Endothelial cell (in vitro differentiated cells): ENCODE results near the gene TRIM65. TPM values are rescaled to one million over a fixed set of nuclear protein-coding genes. Genes with fewer than 3 reads are reported as not detected.
A peak's percentile ranks its signal among the peaks of the same experiment; 100 is the strongest.

Experiments used
- DNase-seq: peaks from one replicate; pipeline ENCODE4 v3.0.0; 2021; ENCODE audit warnings: low spot score
- H3K27ac Mint-ChIP-seq: one replicate; pipeline ENCODE4 v1.8.0; 2021; ENCODE audit warnings: mixed read lengths, inconsistent platforms; ENCODE audit not compliant: unreplicated experiment
- H3K27me3 Mint-ChIP-seq: one replicate; pipeline ENCODE4 v1.8.0; 2021; ENCODE audit warnings: mild to moderate bottlenecking, moderate library complexity, mixed read lengths, inconsistent platforms; ENCODE audit not compliant: unreplicated experiment
- H3K36me3 Mint-ChIP-seq: one replicate; pipeline ENCODE4 v1.8.0; 2021; ENCODE audit warnings: mild to moderate bottlenecking, low read depth, mixed read lengths, inconsistent platforms; ENCODE audit not compliant: unreplicated experiment
- H3K4me1 Mint-ChIP-seq: one replicate; pipeline ENCODE4 v1.8.0; 2021; ENCODE audit warnings: mild to moderate bottlenecking, mixed read lengths, inconsistent platforms; ENCODE audit not compliant: unreplicated experiment
- H3K4me3 Mint-ChIP-seq: one replicate; pipeline ENCODE4 v1.8.0; 2021; ENCODE audit warnings: mild to moderate bottlenecking, mixed read lengths, inconsistent platforms; ENCODE audit not compliant: unreplicated experiment
- H3K9me3 Mint-ChIP-seq: one replicate; pipeline ENCODE4 v1.8.0; 2021; ENCODE audit warnings: mixed read lengths, inconsistent platforms; ENCODE audit not compliant: unreplicated experiment
- total RNA-seq: library from RNA; stranded (reverse); fragmentation: NEBNext Ultra II Directional; extraction: Animal tissue kit (Norgen Biotek cat#: 25700); gene quantifications from one replicate; pipeline ENCODE4 v1.2.1, GENCODE V29; 2021; ENCODE audit not compliant: unreplicated experiment
- TF ChIP-seq, protein P1 (sequence below): fragments of 200-600 bp; sonication (generic); IDR thresholded peaks from one replicate; pipeline ENCODE4 v1.5.0; 2021; ENCODE audit warnings: antibody characterized with exemption; ENCODE audit not compliant: unreplicated experiment

Gene TRIM65
- total RNA-seq, 1 donor from 2014 or later, result 14.1 TPM

DNA sequence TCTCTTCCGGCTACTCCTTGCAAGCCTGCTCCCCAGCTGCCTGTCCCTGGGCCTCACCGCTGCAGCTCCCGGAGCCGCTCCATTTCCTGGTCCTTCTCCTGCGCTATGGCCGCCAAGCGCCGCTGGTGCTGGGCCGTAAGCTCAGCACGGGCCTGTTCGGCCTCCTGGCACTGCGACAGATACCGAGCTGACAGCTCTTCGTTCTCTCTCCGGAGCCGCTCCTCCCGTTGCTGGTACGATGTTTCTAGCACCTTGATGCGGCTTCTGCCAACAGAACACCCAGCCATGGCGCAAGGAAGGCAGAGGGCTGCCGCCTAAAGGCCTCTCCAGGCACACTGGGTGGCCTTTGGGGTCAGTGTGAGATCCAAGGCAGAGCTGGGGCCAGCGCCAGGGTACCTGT is 22.9 kb upstream of the TRIM65 start:
- TF ChIP-seq, protein P1, sequence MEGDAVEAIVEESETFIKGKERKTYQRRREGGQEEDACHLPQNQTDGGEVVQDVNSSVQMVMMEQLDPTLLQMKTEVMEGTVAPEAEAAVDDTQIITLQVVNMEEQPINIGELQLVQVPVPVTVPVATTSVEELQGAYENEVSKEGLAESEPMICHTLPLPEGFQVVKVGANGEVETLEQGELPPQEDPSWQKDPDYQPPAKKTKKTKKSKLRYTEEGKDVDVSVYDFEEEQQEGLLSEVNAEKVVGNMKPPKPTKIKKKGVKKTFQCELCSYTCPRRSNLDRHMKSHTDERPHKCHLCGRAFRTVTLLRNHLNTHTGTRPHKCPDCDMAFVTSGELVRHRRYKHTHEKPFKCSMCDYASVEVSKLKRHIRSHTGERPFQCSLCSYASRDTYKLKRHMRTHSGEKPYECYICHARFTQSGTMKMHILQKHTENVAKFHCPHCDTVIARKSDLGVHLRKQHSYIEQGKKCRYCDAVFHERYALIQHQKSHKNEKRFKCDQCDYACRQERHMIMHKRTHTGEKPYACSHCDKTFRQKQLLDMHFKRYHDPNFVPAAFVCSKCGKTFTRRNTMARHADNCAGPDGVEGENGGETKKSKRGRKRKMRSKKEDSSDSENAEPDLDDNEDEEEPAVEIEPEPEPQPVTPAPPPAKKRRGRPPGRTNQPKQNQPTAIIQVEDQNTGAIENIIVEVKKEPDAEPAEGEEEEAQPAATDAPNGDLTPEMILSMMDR, result no peak
- Mint-ChIP-seq H3K4me3 (no peak overlapping the region), H3K36me3 (peaks cover 4% of the 10 kb centered on the region), H3K27ac (no peak overlapping the region), H3K27me3 (peaks cover 6% of the 10 kb centered on the region), H3K9me3 (no peaks in the 10 kb centered on the region), H3K4me1 (peaks cover 3% of the 10 kb centered on the region)
- no peak for DNase-seq

DNA sequence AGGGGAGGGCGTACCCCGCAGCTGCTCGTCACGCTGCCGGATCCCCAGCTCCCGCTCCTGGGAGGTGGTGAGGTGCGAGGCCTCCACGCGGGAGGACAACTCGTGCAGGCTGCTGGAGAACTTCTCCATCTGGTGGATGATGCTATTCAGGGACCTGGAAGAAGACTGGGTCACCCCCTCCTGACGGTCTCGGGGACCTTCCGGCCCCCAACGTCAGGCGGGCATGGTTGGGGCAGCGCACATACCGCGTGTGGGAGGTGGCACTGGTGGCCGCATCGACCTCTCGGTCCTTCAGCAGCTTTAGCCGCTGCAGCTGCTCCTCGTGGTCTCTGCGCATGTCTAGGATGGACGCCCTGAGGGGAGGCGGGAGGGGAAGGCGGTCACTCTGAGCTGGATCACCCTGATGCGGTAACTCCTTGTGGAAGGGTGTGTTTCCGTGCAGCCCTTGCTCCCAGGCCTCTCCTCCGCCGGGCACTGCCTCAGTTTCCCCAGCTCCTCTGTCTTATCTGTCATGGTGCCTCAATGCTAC is 21.2 kb upstream of the TRIM65 start:
- Mint-ChIP-seq H3K4me3 (no peak overlapping the region), H3K9me3 (no peaks in the 10 kb centered on the region), H3K27ac (no peak overlapping the region), H3K36me3 (peaks cover 4% of the 10 kb centered on the region), H3K27me3 (peaks cover 6% of the 10 kb centered on the region), H3K4me1 (peaks cover 3% of the 10 kb centered on the region)
- DNase-seq, result no peak
- TF ChIP-seq, protein P1, result no peak

DNA sequence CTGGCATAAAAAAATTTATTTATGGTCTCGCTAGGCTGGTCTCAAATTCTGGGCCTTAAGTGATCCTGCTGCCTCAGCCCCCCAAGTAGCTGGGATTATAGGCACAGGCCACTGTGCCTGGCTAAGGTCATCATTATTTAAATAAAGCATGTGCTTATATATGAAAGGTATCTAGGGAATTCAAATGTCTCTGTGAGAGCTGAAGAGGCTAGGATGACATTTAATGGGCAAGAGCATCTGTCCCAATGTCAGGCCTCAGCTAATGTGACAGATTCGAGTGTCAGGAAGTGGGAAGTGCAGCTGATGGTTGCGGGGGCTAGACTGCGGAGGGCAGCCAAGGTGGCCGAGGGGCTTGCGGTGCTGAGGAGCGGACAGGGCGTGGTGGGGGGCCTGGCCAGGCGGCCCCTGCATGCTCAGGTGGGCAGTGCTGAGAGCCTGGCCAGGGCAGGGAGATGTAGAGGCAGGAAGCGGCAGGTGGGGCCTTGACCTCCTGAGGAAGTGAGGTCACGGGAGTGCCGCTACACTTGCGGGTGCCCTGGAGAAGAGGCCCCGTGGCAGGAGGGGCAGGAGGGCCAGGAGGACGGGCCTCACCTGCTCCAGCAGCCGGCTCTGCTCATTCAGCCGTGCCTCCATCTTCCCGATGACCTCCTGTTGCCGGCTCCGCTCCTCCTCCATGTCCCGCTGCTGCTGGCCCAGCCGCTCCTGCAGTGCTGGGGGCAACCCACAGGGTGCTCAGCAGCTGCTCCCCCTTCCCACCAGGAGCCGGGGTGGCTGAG is 20.6 kb upstream of the TRIM65 start:
- H3K27ac Mint-ChIP-seq, result no peak overlapping the region
- TF ChIP-seq, protein P1, result no peak
- H3K4me1 Mint-ChIP-seq, result peaks cover 3% of the 10 kb centered on the region
- peaks cover 6% of the 10 kb centered on the region for H3K27me3 Mint-ChIP-seq
- no peaks in the 10 kb centered on the region for H3K9me3 Mint-ChIP-seq
- DNase-seq, result no peak
- H3K4me3 Mint-ChIP-seq, result peak overlapping the region; percentile 66
- peaks cover 4% of the 10 kb centered on the region for H3K36me3 Mint-ChIP-seq

DNA sequence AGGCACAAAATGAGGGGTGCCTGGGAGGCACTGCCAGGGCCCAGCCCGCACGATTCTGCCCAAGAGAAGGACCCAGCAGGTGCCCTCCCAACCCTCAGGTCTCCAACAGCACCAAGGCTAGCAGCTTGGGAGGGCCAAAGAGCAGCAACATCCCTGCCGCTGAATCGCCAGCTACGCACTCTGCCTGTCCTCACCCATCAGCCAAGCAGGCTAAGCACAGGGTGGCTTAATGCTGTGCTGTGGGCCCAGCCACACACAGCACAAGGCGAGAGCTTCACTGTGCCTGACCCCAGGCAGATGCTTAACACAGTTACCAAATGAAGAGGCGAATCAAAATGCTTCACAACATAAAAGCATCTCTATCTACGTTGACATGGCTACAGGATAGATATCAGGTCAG is 18.5 kb upstream of the TRIM65 start:
- Mint-ChIP-seq H3K4me1 (peaks cover 3% of the 10 kb centered on the region), H3K27ac (no peak overlapping the region), H3K9me3 (no peaks in the 10 kb centered on the region), H3K4me3 (no peak overlapping the region), H3K36me3 (peaks cover 4% of the 10 kb centered on the region), H3K27me3 (peaks cover 3% of the 10 kb centered on the region)
- TF ChIP-seq, protein P1, result no peak
- DNase-seq, result no peak

DNA sequence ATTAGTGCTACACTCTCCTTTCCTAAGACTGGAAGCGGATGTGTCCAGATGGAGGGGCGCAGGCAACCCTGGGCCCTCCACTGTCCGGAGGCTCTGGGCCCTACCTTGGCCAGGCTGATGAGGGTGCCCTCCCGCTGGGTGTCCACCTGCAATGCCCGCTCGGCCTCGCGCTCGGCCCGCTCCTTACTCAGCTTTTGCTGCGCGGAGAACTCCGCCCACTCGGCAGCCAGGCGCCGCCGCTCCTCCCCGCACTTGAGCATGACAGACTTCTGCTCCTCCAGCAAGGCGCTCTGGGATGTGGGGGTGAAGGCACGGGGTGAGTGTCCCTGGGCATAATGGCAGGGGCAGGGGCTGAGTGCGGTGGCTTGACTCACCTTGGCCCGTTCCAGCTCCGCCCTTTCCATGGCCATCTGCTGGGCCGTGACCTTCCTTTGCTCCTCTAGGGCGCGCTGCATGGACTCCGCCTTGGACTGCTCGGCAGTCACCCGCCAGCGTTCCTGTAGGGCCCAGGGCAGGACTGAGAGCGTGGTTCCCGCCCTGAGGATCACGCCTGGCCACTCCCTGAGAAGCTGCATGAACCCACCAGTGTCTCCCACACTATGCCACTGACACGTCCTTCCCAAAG is 18.0 kb upstream of the TRIM65 start:
- H3K4me3 Mint-ChIP-seq, result no peak overlapping the region

More for the DNA sequence above, 18.0 kb upstream of the TRIM65 start:
- H3K36me3 Mint-ChIP-seq, result peaks cover 4% of the 10 kb centered on the region
- H3K9me3 Mint-ChIP-seq, result no peaks in the 10 kb centered on the region
- no peak overlapping the region for H3K27ac Mint-ChIP-seq
- TF ChIP-seq, protein P1, result no peak
- no peak for DNase-seq
- peaks cover 3% of the 10 kb centered on the region for H3K4me1 Mint-ChIP-seq
- H3K27me3 Mint-ChIP-seq, result peaks cover 3% of the 10 kb centered on the region
